GM18909 (cell line): ENCODE data around the gene VPS52.

Experiments used
- ATAC-seq: cut with Tn5 transposase; IDR thresholded peaks from one replicate; pipeline ENCODE4 v1.9.1; 2021; ENCODE audit warnings: mild to moderate bottlenecking; ENCODE audit not compliant: unreplicated experiment, poor library complexity

VPS52 gene

GRCh38 chr6:33304216-33304615 is 32.5 kb upstream of the VPS52 start:
- no peak for ATAC-seq

- ATAC-seq: no peak
These were observed 30.2 kb upstream of the VPS52 start for GRCh38 chr6:33301877-33302276.

- peak; percentile 77 for ATAC-seq
These were observed 27.7 kb upstream of the VPS52 start for GRCh38 chr6:33299237-33299944.

GRCh38 chr6:33298773-33299236 is 27.1 kb upstream of the VPS52 start, which contains the start of gene RGL2:
Gene RGL2, minus strand, starts transcription at chr6:33298942. Its CDS starts 332 bp downstream, at chr6:33298610.
- ATAC-seq: peak; percentile 27

- ATAC-seq: no peak
These were observed 26.5 kb upstream of the VPS52 start for GRCh38 chr6:33297956-33298772.

GRCh38 chr6:33297406-33297955 is 25.8 kb upstream of the VPS52 start:
- no peak for ATAC-seq

GRCh38 chr6:33296797-33297405 is 25.2 kb upstream of the VPS52 start:
- ATAC-seq: no peak

- no peak for ATAC-seq
These were observed 24.1 kb upstream of the VPS52 start for GRCh38 chr6:33295621-33296369.

GRCh38 chr6:33294086-33294823 is 22.6 kb upstream of the VPS52 start:
- no peak for ATAC-seq

- ATAC-seq: no peak
These were observed 21.5 kb upstream of the VPS52 start for GRCh38 chr6:33292996-33293682.

GRCh38 chr6:33290459-33290858 is 18.8 kb upstream of the VPS52 start:
- no peak for ATAC-seq

- ATAC-seq: peak; percentile 31
These were observed 18.2 kb upstream of the VPS52 start for GRCh38 chr6:33289784-33290315.

GRCh38 chr6:33288921-33289783 is 17.5 kb upstream of the VPS52 start, which contains the start of the genes PFDN6 and WDR46:
Gene PFDN6, plus strand, starts transcription at chr6:33289601. Its CDS starts 256 bp downstream, at chr6:33289857.
Gene WDR46, minus strand, starts transcription at chr6:33289239. Its CDS starts 69 bp downstream, at chr6:33289170.
- ATAC-seq: peak; percentile 85

- ATAC-seq: no peak
These were observed 16.7 kb upstream of the VPS52 start for GRCh38 chr6:33288141-33288920.

GRCh38 chr6:33286946-33287914 is 15.6 kb upstream of the VPS52 start:
- no peak for ATAC-seq
